H1 (cell line): ENCODE measurements around the gene GSTO2. TPM values are rescaled to one million over a fixed set of nuclear protein-coding genes. Genes with fewer than 3 reads are reported as not detected.

Experiments used
- BCL11A ChIP-seq, 2 experiments: IDR thresholded peaks; one replicate each; pipeline ENCODE4 v1.6.1; 2011; ENCODE audit warnings: low read depth in 2 of 2, low read length in 2 of 2, mild to moderate bottlenecking in 2 of 2
- CBX5 ChIP-seq: fragments of 300-800, 300-1000 bp; sonication (generic); IDR thresholded peaks from 2 replicates; pipeline ENCODE4 v1.7.1; 2016; ENCODE audit warnings: antibody characterized with exemption, low read length, low read depth
- CREB1 ChIP-seq: IDR thresholded peaks from 2 replicates; pipeline ENCODE4 v1.6.1; 2012; ENCODE audit warnings: inconsistent platforms
- EP300 ChIP-seq, 2 experiments: IDR thresholded peaks; 1 replicate in 1 of 2; 2 replicates in 1 of 2; pipeline ENCODE4 v1.6.1; 2011 to 2012; ENCODE audit warnings: low read depth in 2 of 2, low read length in 2 of 2, mild to moderate bottlenecking in 2 of 2, borderline replicate concordance in 1 of 2, inconsistent platforms in 1 of 2, moderate library complexity in 1 of 2
- GTF2F1 ChIP-seq: IDR thresholded peaks from 2 replicates; pipeline ENCODE4 v1.6.1; 2012; ENCODE audit warnings: low read depth, low read length, improper control_type of control experiment, borderline replicate concordance
- NRF1 ChIP-seq: IDR thresholded peaks from 2 replicates; pipeline ENCODE4 v1.6.1; 2011; ENCODE audit warnings: mild to moderate bottlenecking, low read depth, low read length, improper control_type of control experiment
- POLR2AphosphoS5 ChIP-seq: IDR thresholded peaks from 2 replicates; pipeline ENCODE4 v1.6.1; 2011; ENCODE audit warnings: low read depth, low read length
- SRF ChIP-seq: IDR thresholded peaks from 2 replicates; pipeline ENCODE4 v1.6.1; 2011; ENCODE audit warnings: mild to moderate bottlenecking, low read depth, low read length, moderate library complexity
- polyA plus RNA-seq, 7 experiments: library from polyadenylated mRNA; depleted of rRNA in 3 of 7; stranded (reverse) in 5 of 7; unstranded in 2 of 7; fragments of >200 nt in 5 of 7; fragments of 200-250 nt in 2 of 7; gene quantifications; 1 replicate in 5 of 7; 2 replicates in 1 of 7; 4 replicates in 1 of 7; pipeline versions ENCODE4 v1.2.1 to v1.2.3, GENCODE V29; 2011 to 2013; ENCODE audit warnings: missing spikeins in 2 of 7, mixed read lengths in 2 of 7
- total RNA-seq: library from RNA; stranded (reverse); fragmentation: NEBNext Ultra II Directional; extraction: Animal tissue kit (Norgen Biotek cat#: 25700); gene quantifications from 2 replicates; pipeline ENCODE4 v1.2.1, GENCODE V29; 2021
- TF ChIP-seq, protein P1 (sequence below): IDR thresholded peaks from 2 replicates; pipeline ENCODE4 v1.6.1; 2011; ENCODE audit warnings: low read depth, mild to moderate bottlenecking, low read length; ENCODE audit not compliant: insufficient read depth
- TF ChIP-seq, protein P2 (sequence below): fragments of 300-600 bp; sonication (generic); IDR thresholded peaks from 2 replicates; pipeline ENCODE4 v1.7.1; 2012; ENCODE audit warnings: low read length, moderate library complexity, mild to moderate bottlenecking, inconsistent platforms; ENCODE audit not compliant: insufficient replicate concordance

GSTO2 gene
- total and polyA plus RNA-seq, 2 of the 8 experiments (the other 6 are each of a cell fraction or from before 2014, with no cell fraction given) = 13.1 to 41.7 TPM

DNA sequence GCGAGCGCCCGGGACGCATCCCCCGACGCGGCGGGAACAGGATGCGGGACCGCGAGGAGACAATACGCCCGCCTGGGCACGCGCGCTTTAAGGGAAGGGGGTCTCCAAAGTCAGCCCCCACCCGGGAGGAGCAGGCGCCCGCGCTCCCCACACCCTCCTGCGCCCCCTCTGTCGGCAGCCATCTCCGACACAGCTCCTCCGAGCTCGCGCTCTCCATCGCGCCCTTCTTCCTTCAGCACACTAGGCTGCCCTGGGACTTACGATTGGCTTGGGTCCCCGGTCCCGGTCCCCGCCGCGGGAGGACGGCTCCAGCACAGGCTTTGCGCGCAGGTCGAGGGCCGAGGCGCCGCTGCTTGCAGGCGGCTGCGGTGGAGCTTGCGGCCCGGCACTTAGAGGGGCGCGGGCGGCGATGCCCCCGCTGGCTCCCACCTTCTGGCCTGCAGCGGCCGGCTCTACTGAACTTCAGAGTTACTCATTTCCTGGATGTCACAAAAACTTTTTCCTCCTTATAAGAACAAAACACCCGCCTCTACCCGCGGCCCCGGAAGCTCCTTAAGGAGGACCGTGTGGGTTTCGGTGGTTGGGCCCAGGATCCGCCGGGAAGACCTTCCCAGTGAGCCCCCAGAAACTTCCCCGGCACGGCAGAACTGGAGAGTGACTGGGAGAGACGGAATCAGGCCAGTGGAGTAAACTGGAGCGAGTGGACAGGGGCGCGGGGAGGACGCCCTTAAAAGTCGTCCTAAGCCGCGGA, 69.2 kb downstream of the GSTO2 start, which contains the start of gene ITPRIP (continued):
- TF ChIP-seq CREB1 (no peak), POLR2AphosphoS5 (peak; percentile 52; the same call in 1 of the 2 replicates), CBX5 (no peak), NRF1 (no peak), GTF2F1 (no peak), SRF (no peak), BCL11A (IDR thresholded peaks at IDR 0.05; ENCODE audit: low read depth in 2 of 2, low read length in 2 of 2) (no peak), EP300 (IDR thresholded peaks at IDR 0.05; ENCODE audit: borderline replicate concordance in 1 of 2, low read depth in 2 of 2, low read length in 2 of 2) (no peak)
- TF ChIP-seq, protein P1, sequence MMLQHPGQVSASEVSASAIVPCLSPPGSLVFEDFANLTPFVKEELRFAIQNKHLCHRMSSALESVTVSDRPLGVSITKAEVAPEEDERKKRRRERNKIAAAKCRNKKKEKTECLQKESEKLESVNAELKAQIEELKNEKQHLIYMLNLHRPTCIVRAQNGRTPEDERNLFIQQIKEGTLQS = no peak
- TF ChIP-seq, protein P2, sequence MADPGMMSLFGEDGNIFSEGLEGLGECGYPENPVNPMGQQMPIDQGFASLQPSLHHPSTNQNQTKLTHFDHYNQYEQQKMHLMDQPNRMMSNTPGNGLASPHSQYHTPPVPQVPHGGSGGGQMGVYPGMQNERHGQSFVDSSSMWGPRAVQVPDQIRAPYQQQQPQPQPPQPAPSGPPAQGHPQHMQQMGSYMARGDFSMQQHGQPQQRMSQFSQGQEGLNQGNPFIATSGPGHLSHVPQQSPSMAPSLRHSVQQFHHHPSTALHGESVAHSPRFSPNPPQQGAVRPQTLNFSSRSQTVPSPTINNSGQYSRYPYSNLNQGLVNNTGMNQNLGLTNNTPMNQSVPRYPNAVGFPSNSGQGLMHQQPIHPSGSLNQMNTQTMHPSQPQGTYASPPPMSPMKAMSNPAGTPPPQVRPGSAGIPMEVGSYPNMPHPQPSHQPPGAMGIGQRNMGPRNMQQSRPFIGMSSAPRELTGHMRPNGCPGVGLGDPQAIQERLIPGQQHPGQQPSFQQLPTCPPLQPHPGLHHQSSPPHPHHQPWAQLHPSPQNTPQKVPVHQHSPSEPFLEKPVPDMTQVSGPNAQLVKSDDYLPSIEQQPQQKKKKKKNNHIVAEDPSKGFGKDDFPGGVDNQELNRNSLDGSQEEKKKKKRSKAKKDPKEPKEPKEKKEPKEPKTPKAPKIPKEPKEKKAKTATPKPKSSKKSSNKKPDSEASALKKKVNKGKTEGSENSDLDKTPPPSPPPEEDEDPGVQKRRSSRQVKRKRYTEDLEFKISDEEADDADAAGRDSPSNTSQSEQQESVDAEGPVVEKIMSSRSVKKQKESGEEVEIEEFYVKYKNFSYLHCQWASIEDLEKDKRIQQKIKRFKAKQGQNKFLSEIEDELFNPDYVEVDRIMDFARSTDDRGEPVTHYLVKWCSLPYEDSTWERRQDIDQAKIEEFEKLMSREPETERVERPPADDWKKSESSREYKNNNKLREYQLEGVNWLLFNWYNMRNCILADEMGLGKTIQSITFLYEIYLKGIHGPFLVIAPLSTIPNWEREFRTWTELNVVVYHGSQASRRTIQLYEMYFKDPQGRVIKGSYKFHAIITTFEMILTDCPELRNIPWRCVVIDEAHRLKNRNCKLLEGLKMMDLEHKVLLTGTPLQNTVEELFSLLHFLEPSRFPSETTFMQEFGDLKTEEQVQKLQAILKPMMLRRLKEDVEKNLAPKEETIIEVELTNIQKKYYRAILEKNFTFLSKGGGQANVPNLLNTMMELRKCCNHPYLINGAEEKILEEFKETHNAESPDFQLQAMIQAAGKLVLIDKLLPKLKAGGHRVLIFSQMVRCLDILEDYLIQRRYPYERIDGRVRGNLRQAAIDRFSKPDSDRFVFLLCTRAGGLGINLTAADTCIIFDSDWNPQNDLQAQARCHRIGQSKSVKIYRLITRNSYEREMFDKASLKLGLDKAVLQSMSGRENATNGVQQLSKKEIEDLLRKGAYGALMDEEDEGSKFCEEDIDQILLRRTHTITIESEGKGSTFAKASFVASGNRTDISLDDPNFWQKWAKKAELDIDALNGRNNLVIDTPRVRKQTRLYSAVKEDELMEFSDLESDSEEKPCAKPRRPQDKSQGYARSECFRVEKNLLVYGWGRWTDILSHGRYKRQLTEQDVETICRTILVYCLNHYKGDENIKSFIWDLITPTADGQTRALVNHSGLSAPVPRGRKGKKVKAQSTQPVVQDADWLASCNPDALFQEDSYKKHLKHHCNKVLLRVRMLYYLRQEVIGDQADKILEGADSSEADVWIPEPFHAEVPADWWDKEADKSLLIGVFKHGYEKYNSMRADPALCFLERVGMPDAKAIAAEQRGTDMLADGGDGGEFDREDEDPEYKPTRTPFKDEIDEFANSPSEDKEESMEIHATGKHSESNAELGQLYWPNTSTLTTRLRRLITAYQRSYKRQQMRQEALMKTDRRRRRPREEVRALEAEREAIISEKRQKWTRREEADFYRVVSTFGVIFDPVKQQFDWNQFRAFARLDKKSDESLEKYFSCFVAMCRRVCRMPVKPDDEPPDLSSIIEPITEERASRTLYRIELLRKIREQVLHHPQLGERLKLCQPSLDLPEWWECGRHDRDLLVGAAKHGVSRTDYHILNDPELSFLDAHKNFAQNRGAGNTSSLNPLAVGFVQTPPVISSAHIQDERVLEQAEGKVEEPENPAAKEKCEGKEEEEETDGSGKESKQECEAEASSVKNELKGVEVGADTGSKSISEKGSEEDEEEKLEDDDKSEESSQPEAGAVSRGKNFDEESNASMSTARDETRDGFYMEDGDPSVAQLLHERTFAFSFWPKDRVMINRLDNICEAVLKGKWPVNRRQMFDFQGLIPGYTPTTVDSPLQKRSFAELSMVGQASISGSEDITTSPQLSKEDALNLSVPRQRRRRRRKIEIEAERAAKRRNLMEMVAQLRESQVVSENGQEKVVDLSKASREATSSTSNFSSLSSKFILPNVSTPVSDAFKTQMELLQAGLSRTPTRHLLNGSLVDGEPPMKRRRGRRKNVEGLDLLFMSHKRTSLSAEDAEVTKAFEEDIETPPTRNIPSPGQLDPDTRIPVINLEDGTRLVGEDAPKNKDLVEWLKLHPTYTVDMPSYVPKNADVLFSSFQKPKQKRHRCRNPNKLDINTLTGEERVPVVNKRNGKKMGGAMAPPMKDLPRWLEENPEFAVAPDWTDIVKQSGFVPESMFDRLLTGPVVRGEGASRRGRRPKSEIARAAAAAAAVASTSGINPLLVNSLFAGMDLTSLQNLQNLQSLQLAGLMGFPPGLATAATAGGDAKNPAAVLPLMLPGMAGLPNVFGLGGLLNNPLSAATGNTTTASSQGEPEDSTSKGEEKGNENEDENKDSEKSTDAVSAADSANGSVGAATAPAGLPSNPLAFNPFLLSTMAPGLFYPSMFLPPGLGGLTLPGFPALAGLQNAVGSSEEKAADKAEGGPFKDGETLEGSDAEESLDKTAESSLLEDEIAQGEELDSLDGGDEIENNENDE = no peak
